ENCODE data around the gene OR52B4. TPM values are rescaled to one million over a fixed set of nuclear protein-coding genes. Genes with fewer than 3 reads are reported as not detected.

OR52B4 gene
- total and polyA plus RNA-seq, 2 of the 8 experiments (the other 6 are each of a cell fraction or from before 2014, with no cell fraction given), result not detected

DNA sequence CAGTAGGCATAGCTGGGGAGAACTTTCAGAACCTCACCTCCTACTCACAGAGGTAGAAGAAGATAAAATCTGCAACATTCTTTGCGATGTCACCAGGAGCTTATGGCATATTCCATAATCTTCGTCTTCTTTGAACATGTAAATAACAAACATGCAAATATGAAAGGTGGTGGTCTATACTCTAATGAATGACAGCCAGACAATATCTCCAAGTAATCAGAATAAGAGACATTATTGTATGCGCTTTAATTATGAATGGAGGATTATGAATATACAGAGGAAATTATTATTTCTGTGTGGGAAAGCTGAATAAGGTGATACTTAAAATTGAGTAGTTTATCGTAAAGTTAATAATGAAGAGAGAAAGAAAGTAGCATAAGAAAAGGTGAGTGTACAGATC is at the start of gene OR52B4 (continued):
- TF ChIP-seq, protein P1, sequence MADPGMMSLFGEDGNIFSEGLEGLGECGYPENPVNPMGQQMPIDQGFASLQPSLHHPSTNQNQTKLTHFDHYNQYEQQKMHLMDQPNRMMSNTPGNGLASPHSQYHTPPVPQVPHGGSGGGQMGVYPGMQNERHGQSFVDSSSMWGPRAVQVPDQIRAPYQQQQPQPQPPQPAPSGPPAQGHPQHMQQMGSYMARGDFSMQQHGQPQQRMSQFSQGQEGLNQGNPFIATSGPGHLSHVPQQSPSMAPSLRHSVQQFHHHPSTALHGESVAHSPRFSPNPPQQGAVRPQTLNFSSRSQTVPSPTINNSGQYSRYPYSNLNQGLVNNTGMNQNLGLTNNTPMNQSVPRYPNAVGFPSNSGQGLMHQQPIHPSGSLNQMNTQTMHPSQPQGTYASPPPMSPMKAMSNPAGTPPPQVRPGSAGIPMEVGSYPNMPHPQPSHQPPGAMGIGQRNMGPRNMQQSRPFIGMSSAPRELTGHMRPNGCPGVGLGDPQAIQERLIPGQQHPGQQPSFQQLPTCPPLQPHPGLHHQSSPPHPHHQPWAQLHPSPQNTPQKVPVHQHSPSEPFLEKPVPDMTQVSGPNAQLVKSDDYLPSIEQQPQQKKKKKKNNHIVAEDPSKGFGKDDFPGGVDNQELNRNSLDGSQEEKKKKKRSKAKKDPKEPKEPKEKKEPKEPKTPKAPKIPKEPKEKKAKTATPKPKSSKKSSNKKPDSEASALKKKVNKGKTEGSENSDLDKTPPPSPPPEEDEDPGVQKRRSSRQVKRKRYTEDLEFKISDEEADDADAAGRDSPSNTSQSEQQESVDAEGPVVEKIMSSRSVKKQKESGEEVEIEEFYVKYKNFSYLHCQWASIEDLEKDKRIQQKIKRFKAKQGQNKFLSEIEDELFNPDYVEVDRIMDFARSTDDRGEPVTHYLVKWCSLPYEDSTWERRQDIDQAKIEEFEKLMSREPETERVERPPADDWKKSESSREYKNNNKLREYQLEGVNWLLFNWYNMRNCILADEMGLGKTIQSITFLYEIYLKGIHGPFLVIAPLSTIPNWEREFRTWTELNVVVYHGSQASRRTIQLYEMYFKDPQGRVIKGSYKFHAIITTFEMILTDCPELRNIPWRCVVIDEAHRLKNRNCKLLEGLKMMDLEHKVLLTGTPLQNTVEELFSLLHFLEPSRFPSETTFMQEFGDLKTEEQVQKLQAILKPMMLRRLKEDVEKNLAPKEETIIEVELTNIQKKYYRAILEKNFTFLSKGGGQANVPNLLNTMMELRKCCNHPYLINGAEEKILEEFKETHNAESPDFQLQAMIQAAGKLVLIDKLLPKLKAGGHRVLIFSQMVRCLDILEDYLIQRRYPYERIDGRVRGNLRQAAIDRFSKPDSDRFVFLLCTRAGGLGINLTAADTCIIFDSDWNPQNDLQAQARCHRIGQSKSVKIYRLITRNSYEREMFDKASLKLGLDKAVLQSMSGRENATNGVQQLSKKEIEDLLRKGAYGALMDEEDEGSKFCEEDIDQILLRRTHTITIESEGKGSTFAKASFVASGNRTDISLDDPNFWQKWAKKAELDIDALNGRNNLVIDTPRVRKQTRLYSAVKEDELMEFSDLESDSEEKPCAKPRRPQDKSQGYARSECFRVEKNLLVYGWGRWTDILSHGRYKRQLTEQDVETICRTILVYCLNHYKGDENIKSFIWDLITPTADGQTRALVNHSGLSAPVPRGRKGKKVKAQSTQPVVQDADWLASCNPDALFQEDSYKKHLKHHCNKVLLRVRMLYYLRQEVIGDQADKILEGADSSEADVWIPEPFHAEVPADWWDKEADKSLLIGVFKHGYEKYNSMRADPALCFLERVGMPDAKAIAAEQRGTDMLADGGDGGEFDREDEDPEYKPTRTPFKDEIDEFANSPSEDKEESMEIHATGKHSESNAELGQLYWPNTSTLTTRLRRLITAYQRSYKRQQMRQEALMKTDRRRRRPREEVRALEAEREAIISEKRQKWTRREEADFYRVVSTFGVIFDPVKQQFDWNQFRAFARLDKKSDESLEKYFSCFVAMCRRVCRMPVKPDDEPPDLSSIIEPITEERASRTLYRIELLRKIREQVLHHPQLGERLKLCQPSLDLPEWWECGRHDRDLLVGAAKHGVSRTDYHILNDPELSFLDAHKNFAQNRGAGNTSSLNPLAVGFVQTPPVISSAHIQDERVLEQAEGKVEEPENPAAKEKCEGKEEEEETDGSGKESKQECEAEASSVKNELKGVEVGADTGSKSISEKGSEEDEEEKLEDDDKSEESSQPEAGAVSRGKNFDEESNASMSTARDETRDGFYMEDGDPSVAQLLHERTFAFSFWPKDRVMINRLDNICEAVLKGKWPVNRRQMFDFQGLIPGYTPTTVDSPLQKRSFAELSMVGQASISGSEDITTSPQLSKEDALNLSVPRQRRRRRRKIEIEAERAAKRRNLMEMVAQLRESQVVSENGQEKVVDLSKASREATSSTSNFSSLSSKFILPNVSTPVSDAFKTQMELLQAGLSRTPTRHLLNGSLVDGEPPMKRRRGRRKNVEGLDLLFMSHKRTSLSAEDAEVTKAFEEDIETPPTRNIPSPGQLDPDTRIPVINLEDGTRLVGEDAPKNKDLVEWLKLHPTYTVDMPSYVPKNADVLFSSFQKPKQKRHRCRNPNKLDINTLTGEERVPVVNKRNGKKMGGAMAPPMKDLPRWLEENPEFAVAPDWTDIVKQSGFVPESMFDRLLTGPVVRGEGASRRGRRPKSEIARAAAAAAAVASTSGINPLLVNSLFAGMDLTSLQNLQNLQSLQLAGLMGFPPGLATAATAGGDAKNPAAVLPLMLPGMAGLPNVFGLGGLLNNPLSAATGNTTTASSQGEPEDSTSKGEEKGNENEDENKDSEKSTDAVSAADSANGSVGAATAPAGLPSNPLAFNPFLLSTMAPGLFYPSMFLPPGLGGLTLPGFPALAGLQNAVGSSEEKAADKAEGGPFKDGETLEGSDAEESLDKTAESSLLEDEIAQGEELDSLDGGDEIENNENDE (IDR thresholded peaks at IDR 0.05; ENCODE audit: insufficient replicate concordance, low read length), result no peak
- TF ChIP-seq ZNF274 (IDR thresholded peaks at IDR 0.05; ENCODE audit: borderline replicate concordance, extremely low read depth, low read length), result no peak
- no peak for TF ChIP-seq TBP (IDR thresholded peaks at IDR 0.05; ENCODE audit: low read depth, low read length)
- TF ChIP-seq, protein P2, sequence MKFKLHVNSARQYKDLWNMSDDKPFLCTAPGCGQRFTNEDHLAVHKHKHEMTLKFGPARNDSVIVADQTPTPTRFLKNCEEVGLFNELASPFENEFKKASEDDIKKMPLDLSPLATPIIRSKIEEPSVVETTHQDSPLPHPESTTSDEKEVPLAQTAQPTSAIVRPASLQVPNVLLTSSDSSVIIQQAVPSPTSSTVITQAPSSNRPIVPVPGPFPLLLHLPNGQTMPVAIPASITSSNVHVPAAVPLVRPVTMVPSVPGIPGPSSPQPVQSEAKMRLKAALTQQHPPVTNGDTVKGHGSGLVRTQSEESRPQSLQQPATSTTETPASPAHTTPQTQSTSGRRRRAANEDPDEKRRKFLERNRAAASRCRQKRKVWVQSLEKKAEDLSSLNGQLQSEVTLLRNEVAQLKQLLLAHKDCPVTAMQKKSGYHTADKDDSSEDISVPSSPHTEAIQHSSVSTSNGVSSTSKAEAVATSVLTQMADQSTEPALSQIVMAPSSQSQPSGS (IDR thresholded peaks at IDR 0.05; ENCODE audit: low read length), result no peak
- TF ChIP-seq POLR2AphosphoS5 (IDR thresholded peaks at IDR 0.05; ENCODE audit: low read depth, low read length), result no peak
- TF ChIP-seq CBX5 (IDR thresholded peaks at IDR 0.05; ENCODE audit: low read depth, low read length), result no peak
- no peak for TF ChIP-seq JUN (IDR thresholded peaks at IDR 0.05; ENCODE audit: low read depth, low read length)
- no peak for TF ChIP-seq TCF12 (IDR thresholded peaks at IDR 0.05; ENCODE audit: low read depth, low read length)
- no peak for TF ChIP-seq EP300 (IDR thresholded peaks at IDR 0.05; ENCODE audit: borderline replicate concordance in 1 of 2, low read depth in 2 of 2, low read length in 2 of 2)
- TF ChIP-seq BCL11A (IDR thresholded peaks at IDR 0.05; ENCODE audit: low read depth in 2 of 2, low read length in 2 of 2), result no peak
- TF ChIP-seq YY1 (IDR thresholded peaks at IDR 0.05; ENCODE audit: low read depth, low read length), result no peak

All from H1 (cell line).